Panc1 (cell line): ENCODE measurements around the gene FAM13C. TPM values are rescaled to one million over a fixed set of nuclear protein-coding genes. Genes with fewer than 3 reads are reported as not detected.
"Not testable (repeated sequence)": the region's sequence is repeated elsewhere in the genome, so short reads cannot be mapped to it uniquely, and the experiment has no call there.

ENCODE experiments used
- ATAC-seq: fragments of 200-7000 bp; cut with Tn5 transposase; 2 replicates; pipeline ENCODE4 v1.9.1; 2020; ENCODE audit warnings: mild to moderate bottlenecking, moderate library complexity
- BruUV-seq: library from RNA; stranded (reverse); fragments of 400-500 nt; replicated peaks from 2 replicates; lab custom pipeline; 2021; lab: Mats Ljungman, UMichigan
- CTCF ChIA-PET: fragments of 300-600 bp; sonication (Branson Sonifier 250); formaldehyde crosslinking; loops from one replicate; lab custom pipeline; 2022; ENCODE audit warnings: antibody characterized with exemption; lab: Charles Lee
- POLR2A ChIA-PET: fragments of 300-600 bp; sonication (Branson Sonifier 250); formaldehyde crosslinking; loops from one replicate; lab custom pipeline; 2022; ENCODE audit warnings: antibody characterized with exemption; lab: Charles Lee
- DNase-seq: peaks from one replicate; pipeline ENCODE4 v3.0.0-alpha.2; 2010; ENCODE audit warnings: low read depth, low spot score
- H3K27ac ChIP-seq: 2 replicates; pipeline ENCODE4 v1.5.1; 2011; ENCODE audit warnings: mild to moderate bottlenecking, low read length, inconsistent platforms
- H3K27me3 ChIP-seq: fragments of 200-500 bp; sonication (Bioruptor generic); 2 replicates; pipeline ENCODE4 v1.6.0; 2014; ENCODE audit warnings: low read length, inconsistent platforms; ENCODE audit not compliant: control insufficient read depth, insufficient read depth
- H3K36me3 ChIP-seq: fragments of 200-500 bp; sonication (Bioruptor generic); 2 replicates; pipeline ENCODE4 v1.5.1; 2014; ENCODE audit warnings: inconsistent platforms, mild to moderate bottlenecking, low read length, moderate library complexity; ENCODE audit not compliant: control insufficient read depth, insufficient read depth
- H3K4me1 ChIP-seq: 2 replicates; pipeline ENCODE4 v1.5.1; 2011; ENCODE audit warnings: inconsistent platforms, mild to moderate bottlenecking, low read length, moderate library complexity; ENCODE audit not compliant: control insufficient read depth, insufficient read depth
- H3K4me3 ChIP-seq, 2 experiments: 2 replicates each; pipeline ENCODE4 v1.5.1; 2011 to 2012; ENCODE audit warnings: low read depth in 2 of 2, low read length in 2 of 2, mild to moderate bottlenecking in 2 of 2, inconsistent platforms in 1 of 2, moderate library complexity in 1 of 2
- H3K9me3 ChIP-seq: fragments of 200-500 bp; sonication (Bioruptor generic); 2 replicates; pipeline ENCODE4 v1.5.1; 2014; ENCODE audit warnings: low read depth, mild to moderate bottlenecking, inconsistent platforms, low read length, moderate library complexity; ENCODE audit not compliant: control insufficient read depth, insufficient read depth
- CTCF ChIP-seq: fragments of 450-650 bp; IDR thresholded peaks from 2 replicates; pipeline ENCODE4 v1.5.1; 2017; ENCODE audit warnings: mild to moderate bottlenecking
- POLR2AphosphoS5 ChIP-seq: IDR thresholded peaks from 2 replicates; pipeline ENCODE4 v1.6.1; 2012; ENCODE audit warnings: mild to moderate bottlenecking, low read depth, low read length, moderate library complexity
- REST ChIP-seq, 2 experiments: IDR thresholded peaks; 2 replicates each; pipeline ENCODE4 v1.6.1; 2011 to 2012; ENCODE audit warnings: low read depth in 2 of 2, control low read depth in 1 of 2, low read length in 1 of 2, mild to moderate bottlenecking in 1 of 2, moderate library complexity in 1 of 2; ENCODE audit not compliant: insufficient read depth in 1 of 2
- SIN3A ChIP-seq: IDR thresholded peaks from 2 replicates; pipeline ENCODE4 v1.6.1; 2012; ENCODE audit warnings: low read depth, mild to moderate bottlenecking, low read length, moderate library complexity, borderline replicate concordance; ENCODE audit not compliant: insufficient read depth
- TCF7L2 ChIP-seq: IDR thresholded peaks from 2 replicates; pipeline ENCODE4 v1.6.1; 2011; ENCODE audit warnings: mild to moderate bottlenecking, low read depth, low read length, inconsistent platforms
- in situ Hi-C: cut with HindIII; loops from 2 replicates; pipeline ENCODE4 v1.10.0; 2016; ENCODE audit warnings: low sequenced_read_pairs, low pct_unique_long_range_greater_than_20kb
- intact Hi-C: fragments of 100-400 bp; cut with micrococcal nuclease; formaldehyde crosslinking; loops from one replicate; pipeline ENCODE4 v1.10.0; 2022; ENCODE audit not compliant: unreplicated experiment
- total RNA-seq: library from RNA; stranded (reverse); gene quantifications from one replicate; pipeline ENCODE4 v1.2.1, GENCODE V29; 2021; ENCODE audit not compliant: unreplicated experiment

Gene FAM13C
- total RNA-seq, 1 experiment from 2014 or later: not detected

- no peaks in the 10 kb centered on the region for H3K4me1 ChIP-seq
- no peak overlapping the region for H3K27ac ChIP-seq
- POLR2A ChIA-PET: no interaction called here
- DNase-seq (no peak), ATAC-seq (no peak)
- in situ Hi-C loops (no loop called here), intact Hi-C loops (no loop called here)
- no TSS peak for BruUV-seq
- no peaks in the 10 kb centered on the region for H3K27me3 ChIP-seq
- TF ChIP-seq CTCF: no peak
- no peaks in the 10 kb centered on the region for H3K36me3 ChIP-seq
- CTCF ChIA-PET: no interaction called here
- H3K9me3 ChIP-seq: 0 out of 2 replicates have a peak, but pooled peaks cover 5% of the 10 kb centered on the region
- H3K4me3 ChIP-seq: no peak overlapping the region
Observed at GRCh38 chr10:59400214-59400613, 37.9 kb upstream of the FAM13C start.

GRCh38 chr10:59399329-59399728 is 37.0 kb upstream of the FAM13C start:
- H3K4me1 ChIP-seq, H3K9me3 ChIP-seq, H3K36me3 ChIP-seq, H3K27ac ChIP-seq, ATAC-seq, intact Hi-C loops, in situ Hi-C loops, H3K4me3 ChIP-seq, H3K27me3 ChIP-seq, CTCF ChIA-PET, BruUV-seq, DNase-seq, POLR2A ChIA-PET: not testable (repeated sequence)

DNA sequence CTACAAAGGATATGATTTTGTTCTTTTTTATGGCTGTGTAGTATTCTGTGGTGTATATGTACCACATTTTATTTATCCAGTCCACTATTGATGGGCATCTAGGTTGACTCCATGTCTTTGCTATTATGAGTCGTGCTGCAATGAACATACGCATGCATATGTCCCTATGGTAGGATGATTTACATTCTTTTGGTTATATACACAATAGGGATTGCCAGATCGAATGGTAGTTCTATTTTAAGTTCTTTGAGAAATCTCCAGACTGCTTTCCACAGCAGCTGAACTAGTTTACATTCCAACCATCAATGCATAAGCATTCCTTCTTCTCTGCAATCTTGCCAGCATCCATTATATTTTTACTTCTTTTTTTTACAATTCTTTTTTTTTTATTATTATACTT is 35.6 kb upstream of the FAM13C start:
- POLR2A ChIA-PET: no interaction called here
- CTCF ChIA-PET: no interaction called here
- intact Hi-C loops: no loop called here
- BruUV-seq: no TSS peak
- ATAC-seq (no peak), DNase-seq (no peak)
- H3K4me1 ChIP-seq: no peaks in the 10 kb centered on the region
- H3K36me3 ChIP-seq: no peaks in the 10 kb centered on the region
- no peak overlapping the region for H3K27ac ChIP-seq
- H3K9me3 ChIP-seq: 0 out of 2 replicates have a peak, but pooled peaks cover 5% of the 10 kb centered on the region
- no peak for TF ChIP-seq CTCF
- no peak for TF ChIP-seq REST (IDR thresholded peaks at IDR 0.05; ENCODE audit: insufficient read depth in 1 of 2, low read depth in 2 of 2, low read length in 1 of 2)
- no peak for TF ChIP-seq TCF7L2
- TF ChIP-seq SIN3A: no peak
- TF ChIP-seq POLR2AphosphoS5: no peak
- H3K4me3 ChIP-seq: no peak overlapping the region
- in situ Hi-C loops: no loop called here
- no peaks in the 10 kb centered on the region for H3K27me3 ChIP-seq
